ENCODE data around the gene ERH. TPM values are rescaled to one million over a fixed set of nuclear protein-coding genes. Genes with fewer than 3 reads are reported as not detected.

The ERH gene
- total RNA-seq, 1 donor from 2014 or later = 110 TPM

DNA sequence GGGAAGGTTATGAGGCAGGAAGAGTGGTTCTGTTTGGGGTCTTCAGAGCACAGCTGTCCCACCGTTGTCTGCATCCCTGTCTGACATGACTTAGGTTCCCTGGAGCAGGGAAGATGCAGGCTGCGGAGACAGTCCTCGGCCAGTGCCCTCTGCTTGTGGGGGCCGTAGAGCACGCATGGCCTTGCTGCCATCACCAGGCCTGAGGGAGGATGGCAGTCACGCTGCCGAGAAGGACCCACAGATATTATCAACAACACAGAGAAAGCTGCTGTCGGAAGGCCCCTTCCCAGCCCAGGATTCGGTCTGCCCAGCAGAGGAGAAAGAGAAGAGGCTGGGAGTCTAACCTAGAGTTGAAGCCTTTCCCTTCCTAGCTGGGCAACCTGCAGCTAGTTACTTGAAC is 35.0 kb downstream of the ERH start:
- peak; percentile 82 for ATAC-seq
- DNase-seq (ENCODE audit: missing footprints) = no peak
- intact Hi-C loops (cut with DNase I) = loop anchor here (1.0 kb wide), 1 partner anchor 121 kb away; no protein-coding TSS in a partner anchor

DNA sequence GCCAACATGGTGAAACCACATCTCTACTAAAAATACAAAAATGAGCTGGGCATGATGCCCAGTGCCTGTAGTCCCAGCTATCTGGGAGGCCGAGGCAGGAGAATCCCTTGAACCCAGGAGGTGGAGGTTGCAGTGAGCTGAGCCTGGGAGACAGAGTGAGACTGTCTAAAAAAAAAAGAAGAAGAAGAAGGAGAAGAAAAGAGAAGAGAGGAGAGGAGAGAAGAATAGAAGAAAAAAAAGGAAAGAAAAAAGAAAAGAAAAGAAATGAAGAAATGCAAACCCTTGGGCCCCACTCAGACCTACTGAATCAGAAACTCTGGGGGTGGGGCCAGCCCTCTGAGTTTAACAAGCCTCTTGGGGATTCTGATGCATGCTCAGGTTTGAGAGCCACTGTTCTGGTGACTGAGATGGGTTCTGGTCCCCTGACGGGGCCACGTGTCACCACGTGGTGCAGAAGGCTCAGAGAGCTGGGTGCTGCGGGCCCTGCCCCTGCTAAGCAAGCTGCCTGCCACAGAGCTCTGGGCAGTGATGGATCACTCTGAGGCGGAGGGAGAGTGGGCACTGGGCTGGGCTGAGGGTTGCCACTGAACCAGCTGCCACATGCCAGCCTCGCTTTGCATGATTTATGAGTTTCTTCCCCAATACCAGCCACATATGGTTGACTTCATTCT is 37.5 kb downstream of the ERH start:
- ATAC-seq = no peak
- DNase-seq (ENCODE audit: missing footprints) = no peak
- intact Hi-C loops (cut with DNase I) = no loop called here

DNA sequence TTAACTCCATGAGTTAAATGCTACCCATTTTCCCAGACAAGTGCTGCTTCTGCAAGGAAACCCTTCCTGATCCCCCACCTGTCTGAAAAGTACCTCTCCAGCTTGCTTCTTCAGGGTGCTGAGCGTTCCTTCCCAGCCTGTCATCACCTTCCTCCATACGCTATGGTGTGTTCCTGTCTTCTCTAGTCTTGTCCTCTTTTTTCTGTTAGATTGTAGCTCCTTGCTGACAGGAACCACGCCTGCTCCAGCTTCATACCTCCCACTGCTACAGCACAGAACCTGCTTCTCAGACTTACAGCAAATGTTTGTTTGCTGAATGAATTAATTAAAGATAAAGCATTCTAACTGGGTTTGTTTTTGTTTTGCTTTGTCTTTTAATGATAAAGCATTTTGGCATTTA is 39.1 kb downstream of the ERH start:
- intact Hi-C loops (cut with DNase I) = loop anchor here (10.0 kb wide), 1 partner anchor 234 kb away; no protein-coding TSS in a partner anchor

DNA sequence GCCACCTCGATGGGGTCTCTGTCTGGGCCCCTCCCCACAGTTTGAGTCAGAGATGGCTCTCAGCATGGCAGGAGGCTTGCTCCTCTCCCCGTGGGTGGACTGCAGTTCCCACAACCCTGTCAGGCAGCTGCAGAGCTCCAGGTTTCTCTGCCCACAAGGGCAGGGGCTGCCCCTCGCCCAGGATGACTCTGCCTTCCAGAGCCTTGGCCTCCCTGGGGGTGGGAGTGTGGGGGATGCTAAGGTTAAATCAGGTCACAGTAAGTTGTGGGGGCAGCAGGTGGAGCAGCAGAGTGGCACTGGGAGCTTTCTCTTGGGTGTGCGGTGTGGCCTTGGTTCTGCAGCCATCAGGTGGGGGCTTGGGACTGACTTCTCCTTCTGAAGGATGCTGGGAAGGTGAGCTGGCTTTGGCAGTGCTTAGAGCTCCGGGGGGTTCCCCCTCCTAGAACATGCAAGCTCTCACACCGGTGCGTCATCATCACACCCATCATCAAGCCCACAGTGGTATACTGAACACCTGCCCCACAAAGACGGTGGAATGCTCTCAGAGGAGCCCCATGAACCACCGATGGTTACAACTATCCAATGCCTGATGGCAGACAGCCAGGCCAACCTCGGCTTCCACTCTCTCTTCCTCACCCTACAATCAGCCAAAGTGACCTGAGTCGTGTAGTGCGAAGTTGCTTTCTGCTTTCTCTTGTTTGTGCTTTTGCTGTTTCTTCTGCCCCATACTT is 39.7 kb downstream of the ERH start:
- intact Hi-C loops (cut with DNase I) = loop anchor here (10.0 kb wide), 1 partner anchor 234 kb away; no protein-coding TSS in a partner anchor
- DNase-seq (ENCODE audit: missing footprints) (no peak), ATAC-seq (no peak)

More for the DNA sequence above, 39.1 kb downstream of the ERH start:
- DNase-seq (ENCODE audit: missing footprints) (no peak), ATAC-seq (no peak)

DNA sequence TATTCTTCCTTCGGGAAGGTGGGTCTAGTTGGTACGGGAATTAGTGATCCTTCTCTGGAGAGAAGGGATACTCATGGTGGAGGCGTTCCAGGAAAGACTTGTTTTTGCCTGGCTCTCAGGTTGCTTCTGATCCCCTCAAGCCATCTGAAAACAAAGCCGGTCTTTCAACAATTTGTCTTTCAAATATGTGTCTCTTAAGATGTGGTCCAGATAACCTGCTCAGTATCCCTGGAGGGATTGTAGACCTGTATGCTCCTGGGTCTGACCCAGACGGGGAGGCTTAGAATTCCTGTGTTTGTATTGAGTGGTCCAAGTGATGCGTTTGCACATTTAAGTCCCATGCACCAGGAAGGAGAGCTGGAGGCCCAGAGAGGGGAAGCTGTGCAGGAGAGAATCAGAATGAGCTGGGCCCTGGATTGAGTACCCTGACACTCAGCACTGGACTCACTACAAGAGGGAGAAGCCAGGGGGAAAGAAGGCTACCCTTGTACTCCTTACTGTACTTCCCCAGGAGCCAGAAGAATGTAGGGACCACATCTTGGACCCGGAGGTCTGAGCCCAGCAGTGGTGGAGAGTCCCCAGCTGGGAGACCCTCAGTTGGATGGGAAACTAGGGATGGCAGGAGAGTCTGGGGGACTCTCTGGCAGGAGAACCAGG is 40.4 kb downstream of the ERH start:
- no peak for ATAC-seq
- intact Hi-C loops (cut with DNase I) = loop anchor here (10.0 kb wide), 1 partner anchor 233 kb away; no protein-coding TSS in a partner anchor

DNA sequence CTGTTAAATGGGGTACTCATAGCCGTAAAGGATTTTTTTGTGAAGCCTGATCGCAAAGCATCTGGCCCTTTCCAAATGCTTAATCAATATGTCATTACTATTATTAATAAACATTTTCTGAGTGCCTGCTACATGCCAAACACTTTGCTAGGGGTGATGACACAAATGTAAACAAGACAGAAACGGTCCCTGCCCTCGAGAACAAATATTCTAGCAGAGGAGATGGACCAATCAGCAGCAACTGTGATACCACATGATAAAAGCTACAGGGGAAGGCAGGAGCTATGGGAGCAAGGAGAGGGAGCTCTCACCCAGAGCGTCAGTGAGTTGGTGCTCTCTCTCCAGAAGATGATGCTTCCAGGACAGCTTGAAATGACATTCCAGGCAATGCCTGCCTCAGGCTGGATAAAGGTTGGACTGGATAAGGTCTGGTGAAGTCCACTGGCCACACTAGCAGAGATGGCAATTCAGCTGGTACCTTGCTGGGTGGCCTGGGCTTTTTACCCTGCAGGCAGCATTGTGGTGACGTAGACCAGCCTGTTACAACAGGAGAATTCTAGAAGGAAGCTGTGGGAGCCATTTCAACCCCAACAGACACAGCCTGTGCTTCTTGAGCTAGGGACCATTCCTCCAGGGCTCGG is 41.1 kb downstream of the ERH start:
- intact Hi-C loops (cut with DNase I) = loop anchor here (10.0 kb wide), 1 partner anchor 232 kb away; no protein-coding TSS in a partner anchor
- ATAC-seq = no peak
- no peak for DNase-seq (ENCODE audit: missing footprints)

More for the DNA sequence above, 40.4 kb downstream of the ERH start:
- DNase-seq (ENCODE audit: missing footprints) = no peak

DNA sequence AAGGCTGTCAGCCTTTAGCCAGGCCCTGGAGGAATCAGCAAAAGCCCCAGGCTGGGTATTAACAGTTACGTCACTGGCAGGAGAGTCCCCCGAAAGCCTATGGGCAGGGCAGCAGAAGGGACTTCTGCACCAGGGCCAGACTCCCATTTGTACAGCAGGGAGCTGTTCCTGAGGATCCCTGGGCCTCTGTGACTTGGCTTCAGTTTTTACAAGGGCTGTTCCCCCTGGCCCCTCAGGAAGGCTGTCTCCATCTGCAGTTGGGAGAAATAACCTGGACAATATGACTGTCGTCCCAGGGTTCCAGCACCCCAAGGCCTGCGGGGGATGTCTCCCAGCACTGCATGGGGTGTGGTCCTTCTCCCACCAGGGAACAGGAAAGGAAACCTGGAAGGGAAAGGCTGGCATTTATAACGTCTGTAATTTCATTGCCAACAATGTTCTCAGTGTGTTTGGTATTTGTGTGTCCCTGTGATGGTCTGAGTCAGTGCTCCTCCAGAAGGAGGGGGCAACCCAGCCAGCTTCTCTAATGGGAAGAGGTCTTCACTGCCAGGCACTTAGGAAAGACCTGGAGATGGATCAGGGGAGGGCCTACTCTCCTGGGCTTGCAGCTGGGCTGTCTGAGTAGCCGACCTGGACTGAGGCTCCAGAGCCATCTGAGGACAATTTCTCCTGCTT is 42.4 kb downstream of the ERH start:
- peak; percentile 73 for ATAC-seq
- intact Hi-C loops (cut with DNase I) = loop anchor here (10.0 kb wide), 1 partner anchor 231 kb away; no protein-coding TSS in a partner anchor
- DNase-seq (ENCODE audit: missing footprints) = no peak

DNA sequence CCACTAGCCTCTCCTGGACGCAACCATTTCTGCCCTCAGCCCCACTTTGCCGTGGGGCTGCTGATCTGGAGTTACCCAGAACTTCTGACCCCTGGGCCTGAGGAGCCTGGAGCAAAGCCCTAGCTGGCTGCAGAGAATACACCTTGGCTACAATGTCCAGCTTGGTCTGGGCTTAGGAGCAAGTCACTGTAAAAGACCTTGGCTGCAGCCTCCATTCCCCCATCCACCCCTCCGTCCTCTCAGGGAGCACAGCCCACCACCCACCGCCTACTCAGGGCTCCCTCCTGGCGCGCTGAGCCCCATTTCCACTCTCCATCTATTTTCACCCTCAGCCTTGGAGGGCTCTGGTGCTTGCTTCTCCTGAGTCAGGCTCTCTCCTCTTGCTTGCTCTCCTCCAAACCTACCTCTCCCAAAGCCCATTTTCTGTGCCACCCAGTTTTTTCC is 42.9 kb downstream of the ERH start:
- ATAC-seq (no peak), DNase-seq (ENCODE audit: missing footprints) (no peak)
- intact Hi-C loops (cut with DNase I) = loop anchor here (10.0 kb wide), 1 partner anchor 230 kb away; no protein-coding TSS in a partner anchor

DNA sequence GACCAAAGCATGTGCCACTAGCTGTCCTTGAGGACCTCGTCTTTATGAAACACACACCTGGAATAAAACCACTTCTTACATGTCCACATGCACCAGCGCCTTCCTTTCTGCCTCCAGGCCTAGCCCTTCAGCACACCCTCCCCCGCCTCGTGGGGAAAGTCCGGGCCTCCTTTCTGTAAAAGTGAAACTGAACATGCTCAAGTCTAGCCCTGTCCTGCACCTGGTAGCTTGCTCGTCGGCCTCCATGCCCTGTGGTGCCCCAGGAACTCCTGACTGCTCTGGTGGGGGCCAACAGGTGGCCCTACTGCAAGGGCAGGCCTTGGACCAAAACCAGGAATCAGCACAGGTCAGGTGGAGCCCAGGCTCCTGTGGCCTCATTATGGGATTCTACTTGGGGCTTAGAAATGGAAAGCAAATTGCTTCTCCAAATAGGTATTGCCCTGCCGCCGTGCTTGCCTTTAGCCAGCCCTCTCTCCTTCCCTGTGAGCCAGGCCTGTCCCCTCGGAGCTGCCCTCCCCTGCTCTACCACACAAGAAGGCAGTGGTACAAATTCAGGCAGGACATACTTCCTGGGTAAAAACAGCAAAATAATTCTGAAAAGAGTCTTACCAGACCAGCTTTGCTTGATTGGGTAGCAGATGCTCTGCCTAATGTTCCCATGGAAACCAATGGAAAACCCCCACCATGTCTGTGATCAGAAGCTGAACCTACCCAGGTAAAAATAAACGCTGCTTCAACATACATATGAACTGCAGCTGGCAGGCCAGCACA is 43.5 kb downstream of the ERH start:
- ATAC-seq (no peak), DNase-seq (ENCODE audit: missing footprints) (no peak)
- intact Hi-C loops (cut with DNase I) = loop anchor here (10.0 kb wide), 1 partner anchor 230 kb away; no protein-coding TSS in a partner anchor

DNA sequence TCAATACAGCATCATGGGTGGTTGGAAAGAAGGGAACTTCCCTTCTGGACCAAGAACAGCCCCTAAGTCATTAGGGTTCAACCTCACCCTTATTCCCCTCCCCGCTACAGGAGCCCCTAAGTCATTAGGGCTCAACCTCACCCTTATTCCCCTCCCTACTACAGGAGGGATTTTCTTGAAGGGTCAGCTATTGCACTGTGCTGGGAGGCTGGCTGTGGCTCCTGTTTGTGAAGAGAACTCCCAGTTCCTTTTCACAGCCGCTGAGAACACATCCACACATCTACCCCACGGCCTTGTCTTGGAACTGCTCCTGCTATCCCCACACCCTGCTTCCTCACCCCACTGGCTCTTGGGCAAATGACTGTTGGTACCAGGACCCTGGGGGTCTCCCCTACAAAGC is 44.9 kb downstream of the ERH start:
- DNase-seq (ENCODE audit: missing footprints) = no peak
- no peak for ATAC-seq
- intact Hi-C loops (cut with DNase I) = loop anchor here (10.0 kb wide), 1 partner anchor 228 kb away; no protein-coding TSS in a partner anchor

DNA sequence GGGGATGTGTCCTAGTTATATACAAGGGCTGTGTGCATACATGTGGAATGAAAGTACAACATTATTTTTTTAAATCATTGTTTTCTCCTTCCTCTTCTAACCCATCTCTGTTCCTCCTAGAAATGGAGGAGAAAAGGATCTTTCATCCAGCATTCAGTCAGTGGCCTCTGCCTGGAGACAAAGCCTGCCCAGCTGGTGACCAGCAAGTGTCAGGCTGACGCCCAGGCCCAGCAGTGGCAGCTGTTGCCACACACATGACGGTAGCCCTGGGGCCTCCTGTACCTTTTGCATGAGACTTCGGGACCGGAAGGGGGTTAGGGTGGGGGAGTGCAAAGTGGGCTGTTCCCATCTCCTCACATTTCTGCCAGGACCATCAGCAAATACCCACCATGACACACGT is 46.2 kb downstream of the ERH start:
- ATAC-seq = no peak
- intact Hi-C loops (cut with DNase I) = loop anchor here (10.0 kb wide), 1 partner anchor 227 kb away; no protein-coding TSS in a partner anchor
- DNase-seq (ENCODE audit: missing footprints) = no peak

DNA sequence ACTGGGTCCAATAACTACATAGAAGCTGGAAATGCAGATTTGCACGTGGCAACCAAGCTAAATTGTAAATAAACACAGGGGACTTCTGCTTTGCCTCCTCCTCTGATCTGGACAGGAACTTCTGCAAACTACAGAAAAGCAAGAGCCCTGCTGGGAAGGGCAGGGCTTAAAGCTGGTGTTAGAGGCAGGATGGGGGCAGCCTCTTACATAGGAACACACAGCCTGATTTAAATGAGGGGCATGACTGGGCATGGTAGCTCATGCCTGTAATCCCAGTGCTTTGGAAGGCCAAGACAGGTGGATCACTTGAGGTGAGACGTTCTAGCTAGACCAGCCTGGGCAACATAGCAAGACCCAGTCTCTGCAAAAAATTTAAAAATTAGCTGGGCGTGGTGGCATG is 46.7 kb downstream of the ERH start:
- DNase-seq (ENCODE audit: missing footprints) (no peak), ATAC-seq (no peak)
- intact Hi-C loops (cut with DNase I) = loop anchor here (10.0 kb wide), 1 partner anchor 227 kb away; no protein-coding TSS in a partner anchor

DNA sequence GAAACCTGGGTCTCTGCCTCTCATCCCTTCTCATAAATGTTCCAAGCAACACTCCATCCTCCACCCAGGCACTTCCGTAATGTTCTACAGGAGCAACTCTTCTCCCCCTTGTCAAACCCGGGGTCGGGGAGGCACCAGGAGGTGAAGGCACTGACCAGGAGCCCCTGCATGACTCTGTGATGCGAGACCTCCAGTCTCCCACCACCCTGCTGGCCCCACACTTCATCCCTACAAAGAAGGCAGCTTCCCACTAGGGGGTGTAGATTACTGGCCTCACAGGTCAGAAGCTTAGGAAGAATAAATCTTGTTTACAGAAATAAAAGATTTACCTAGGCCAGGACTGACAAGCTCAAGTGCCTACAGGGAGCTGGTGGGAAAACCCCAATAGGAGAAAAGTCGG is 47.2 kb downstream of the ERH start:
- ATAC-seq (no peak), DNase-seq (ENCODE audit: missing footprints) (no peak)
- intact Hi-C loops (cut with DNase I) = loop anchor here (10.0 kb wide), 1 partner anchor 226 kb away; no protein-coding TSS in a partner anchor

DNA sequence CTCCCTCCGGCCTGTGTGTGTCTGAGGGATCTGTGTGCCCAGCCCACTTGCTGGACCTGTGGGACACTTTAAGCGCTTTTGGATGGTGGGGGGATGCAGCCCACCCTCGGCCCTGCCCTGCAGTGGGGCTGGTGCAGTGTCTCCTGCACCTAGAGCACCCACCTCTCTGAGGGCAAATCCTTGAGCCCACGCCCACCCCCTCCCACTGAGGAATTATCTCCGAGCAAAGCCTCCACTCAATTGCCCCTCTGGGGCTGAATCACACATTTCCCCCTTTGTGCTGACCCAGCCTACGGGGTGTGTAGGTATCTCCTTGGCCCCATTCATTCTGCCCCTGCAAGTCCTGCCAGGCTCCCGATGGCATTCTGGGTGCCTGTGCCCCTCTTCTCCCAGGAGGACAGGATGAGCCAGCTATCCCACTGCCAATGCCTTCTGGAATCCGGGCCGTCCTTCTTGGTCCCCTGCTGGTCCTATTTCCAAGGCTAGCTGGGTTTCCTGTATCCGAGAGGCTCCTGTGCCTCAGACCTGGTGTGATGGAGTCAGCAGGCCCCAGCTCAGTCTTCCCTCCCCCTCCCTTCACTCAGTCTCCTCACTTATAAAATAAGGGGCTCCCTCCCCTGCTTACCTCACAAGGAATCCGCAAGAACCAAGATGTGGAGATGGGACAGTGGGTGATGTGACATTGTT is 48.9 kb downstream of the ERH start:
- DNase-seq (ENCODE audit: missing footprints) = no peak
- no peak for ATAC-seq
- intact Hi-C loops (cut with DNase I) = no loop called here

DNA sequence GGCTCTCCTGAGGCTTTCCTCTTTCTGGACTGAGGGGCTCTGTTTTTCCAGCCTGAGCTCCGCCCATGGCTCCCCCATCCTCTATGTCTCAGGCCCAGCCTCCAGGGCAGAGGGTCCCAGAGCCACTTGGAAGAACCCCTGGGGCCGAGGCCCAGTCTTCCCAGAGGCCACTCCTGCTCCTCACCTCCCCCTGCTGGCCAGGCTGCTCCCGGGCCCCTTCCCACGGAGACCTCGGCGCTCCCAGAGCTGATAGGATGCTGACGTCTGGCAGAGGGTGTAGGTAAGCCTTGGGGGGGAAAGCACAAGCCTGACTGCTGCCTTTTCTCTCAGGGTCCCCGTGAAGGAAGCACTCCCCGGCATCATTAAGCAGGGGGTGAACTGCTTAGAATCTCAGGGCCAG is 51.4 kb downstream of the ERH start:
- DNase-seq (ENCODE audit: missing footprints) = no peak
- intact Hi-C loops (cut with DNase I) = no loop called here
- ATAC-seq = no peak

DNA sequence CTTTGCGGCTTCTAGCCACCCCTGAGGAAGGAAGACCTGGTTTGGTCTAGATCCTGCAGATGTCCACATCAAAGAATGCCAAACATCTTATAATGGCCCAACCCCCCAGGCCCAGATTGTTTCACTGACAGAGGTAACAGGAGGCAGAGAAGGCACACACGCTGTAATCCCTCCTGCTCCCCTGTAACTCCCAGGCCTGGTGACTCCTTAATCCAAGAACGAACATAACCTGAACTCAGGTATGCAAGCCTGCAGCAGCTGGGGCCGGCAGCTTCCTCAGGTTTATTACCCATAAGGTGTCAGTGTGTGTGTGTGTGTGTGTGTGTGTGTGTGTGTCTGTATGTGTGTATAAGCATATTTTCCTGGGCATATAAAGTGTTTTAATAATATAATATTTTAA is 52.7 kb downstream of the ERH start:
- DNase-seq (ENCODE audit: missing footprints) (no peak), ATAC-seq (no peak)
- intact Hi-C loops (cut with DNase I) = no loop called here

DNA sequence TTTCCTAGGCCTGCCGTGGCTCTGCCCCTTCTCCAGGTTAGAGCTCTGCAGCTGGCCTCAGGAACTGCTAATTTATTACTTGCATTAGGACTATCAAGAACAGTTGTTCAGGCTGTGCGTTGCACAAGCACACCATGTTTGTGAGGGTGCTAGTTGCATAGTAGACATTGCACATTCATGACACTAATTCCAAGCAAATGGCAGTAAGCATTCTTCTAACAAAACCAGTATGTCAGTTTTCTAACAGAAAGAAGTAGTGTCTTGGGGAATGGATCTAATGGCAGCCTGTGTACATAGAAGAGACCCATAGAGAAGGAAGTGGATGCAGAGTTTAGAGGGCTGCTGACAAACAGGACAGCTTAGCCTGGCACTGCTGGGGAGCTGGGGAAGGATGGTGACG is 53.9 kb downstream of the ERH start:
- no peak for DNase-seq (ENCODE audit: missing footprints)
- ATAC-seq = no peak
- intact Hi-C loops (cut with DNase I) = loop anchor here (5.0 kb wide), 1 partner anchor 87 kb away; no protein-coding TSS in a partner anchor

Data from Right ventricle myocardium inferior (tissue), 1 donor.